Measurements from ENCODE around the gene CD300LF.

CD300LF gene

GRCh38 chr17:74682471-74683190 is 30.1 kb downstream of the CD300LF start:
- peak; percentile 92 for DNase-seq
- Histone ChIP-seq H3K4me3 (ENCODE audit: low read depth, low read length) (no peak overlapping the region), H3K36me3 (peaks cover 2% of the 10 kb centered on the region), H3K27me3 (ENCODE audit: insufficient read depth, low read depth, severe bottlenecking) (no peaks in the 10 kb centered on the region), H3K27ac (peak overlapping the region; percentile 88), H3K9me3 (ENCODE audit: severe bottlenecking) (no peaks in the 10 kb centered on the region)
- TF ChIP-seq CTCF (IDR thresholded peaks at IDR 0.05; ENCODE audit: low read depth, low read length), result no peak

GRCh38 chr17:74682028-74682427 is 30.7 kb downstream of the CD300LF start:
- TF ChIP-seq CTCF (IDR thresholded peaks at IDR 0.05; ENCODE audit: low read depth, low read length), result no peak
- H3K4me3 ChIP-seq (ENCODE audit: low read depth, low read length), result no peak overlapping the region
- DNase-seq, result no peak

GRCh38 chr17:74680941-74681340 is 31.8 kb downstream of the CD300LF start:
- Histone ChIP-seq H3K9me3 (ENCODE audit: severe bottlenecking) (no peaks in the 10 kb centered on the region), H3K36me3 (peaks cover 2% of the 10 kb centered on the region), H3K27ac (peak overlapping the region; percentile 88), H3K4me3 (ENCODE audit: low read depth, low read length) (no peak overlapping the region), H3K27me3 (ENCODE audit: insufficient read depth, low read depth, severe bottlenecking) (no peaks in the 10 kb centered on the region)
- DNase-seq, result peak; percentile 5
- TF ChIP-seq CTCF (IDR thresholded peaks at IDR 0.05; ENCODE audit: low read depth, low read length), result no peak

More at GRCh38 chr17:74682028-74682427, 30.7 kb downstream of the CD300LF start:
- H3K9me3 ChIP-seq (ENCODE audit: severe bottlenecking), result no peaks in the 10 kb centered on the region
- peaks cover 2% of the 10 kb centered on the region for H3K36me3 ChIP-seq
- no peaks in the 10 kb centered on the region for H3K27me3 ChIP-seq (ENCODE audit: insufficient read depth, low read depth, severe bottlenecking)
- H3K27ac ChIP-seq, result peak overlapping the region; percentile 88

- Histone ChIP-seq H3K9me3 (ENCODE audit: severe bottlenecking) (no peaks in the 10 kb centered on the region), H3K27me3 (ENCODE audit: insufficient read depth, low read depth, severe bottlenecking) (no peaks in the 10 kb centered on the region), H3K27ac (peak overlapping the region; percentile 88), H3K4me3 (ENCODE audit: low read depth, low read length) (no peak overlapping the region), H3K36me3 (peaks cover 6% of the 10 kb centered on the region)
- no peak for TF ChIP-seq CTCF (IDR thresholded peaks at IDR 0.05; ENCODE audit: low read depth, low read length)
- peak; percentile 9 for DNase-seq
Measured at GRCh38 chr17:74680213-74680612, 32.5 kb downstream of the CD300LF start.

GRCh38 chr17:74679374-74679773 is 33.3 kb downstream of the CD300LF start:
- Histone ChIP-seq H3K4me3 (ENCODE audit: low read depth, low read length) (no peak overlapping the region), H3K36me3 (peaks cover 12% of the 10 kb centered on the region), H3K27ac (peak overlapping the region; percentile 88), H3K27me3 (ENCODE audit: insufficient read depth, low read depth, severe bottlenecking) (no peaks in the 10 kb centered on the region), H3K9me3 (ENCODE audit: severe bottlenecking) (no peaks in the 10 kb centered on the region)
- peak; percentile 11 for DNase-seq
- TF ChIP-seq CTCF (IDR thresholded peaks at IDR 0.05; ENCODE audit: low read depth, low read length), result no peak

DNA sequence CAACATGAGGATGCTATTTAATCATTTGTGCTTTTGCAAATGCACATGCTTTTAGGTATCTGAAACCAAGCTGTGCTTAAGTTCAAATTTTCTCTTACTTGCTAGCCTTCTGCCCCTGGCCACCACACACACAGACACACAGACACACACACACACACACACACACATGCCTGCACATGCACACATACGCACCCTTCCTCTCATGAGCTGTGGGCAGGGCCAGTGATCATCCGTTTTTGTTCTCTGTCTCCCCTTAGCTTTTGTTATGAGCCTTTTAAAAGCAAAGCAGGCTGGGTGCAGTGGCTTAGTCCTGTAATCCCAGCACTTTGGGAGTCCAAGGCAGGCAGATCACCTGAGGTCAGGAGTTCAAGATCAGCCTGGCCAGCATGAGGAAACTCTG is 34.2 kb downstream of the CD300LF start:
- Histone ChIP-seq H3K36me3 (peaks cover 13% of the 10 kb centered on the region), H3K27me3 (ENCODE audit: insufficient read depth, low read depth, severe bottlenecking) (no peaks in the 10 kb centered on the region), H3K27ac (peak overlapping the region; percentile 88), H3K9me3 (ENCODE audit: severe bottlenecking) (no peaks in the 10 kb centered on the region), H3K4me3 (ENCODE audit: low read depth, low read length) (no peak overlapping the region)
- no peak for TF ChIP-seq CTCF (IDR thresholded peaks at IDR 0.05; ENCODE audit: low read depth, low read length)
- DNase-seq, result peak; percentile 95

All from WERI-Rb-1 (cell line).